ENCODE results near the gene SNTG2. TPM values are rescaled to one million over a fixed set of nuclear protein-coding genes. Genes with fewer than 3 reads are reported as not detected.

SNTG2 gene
- total RNA-seq, 2 experiments from 2014 or later = not detected

DNA sequence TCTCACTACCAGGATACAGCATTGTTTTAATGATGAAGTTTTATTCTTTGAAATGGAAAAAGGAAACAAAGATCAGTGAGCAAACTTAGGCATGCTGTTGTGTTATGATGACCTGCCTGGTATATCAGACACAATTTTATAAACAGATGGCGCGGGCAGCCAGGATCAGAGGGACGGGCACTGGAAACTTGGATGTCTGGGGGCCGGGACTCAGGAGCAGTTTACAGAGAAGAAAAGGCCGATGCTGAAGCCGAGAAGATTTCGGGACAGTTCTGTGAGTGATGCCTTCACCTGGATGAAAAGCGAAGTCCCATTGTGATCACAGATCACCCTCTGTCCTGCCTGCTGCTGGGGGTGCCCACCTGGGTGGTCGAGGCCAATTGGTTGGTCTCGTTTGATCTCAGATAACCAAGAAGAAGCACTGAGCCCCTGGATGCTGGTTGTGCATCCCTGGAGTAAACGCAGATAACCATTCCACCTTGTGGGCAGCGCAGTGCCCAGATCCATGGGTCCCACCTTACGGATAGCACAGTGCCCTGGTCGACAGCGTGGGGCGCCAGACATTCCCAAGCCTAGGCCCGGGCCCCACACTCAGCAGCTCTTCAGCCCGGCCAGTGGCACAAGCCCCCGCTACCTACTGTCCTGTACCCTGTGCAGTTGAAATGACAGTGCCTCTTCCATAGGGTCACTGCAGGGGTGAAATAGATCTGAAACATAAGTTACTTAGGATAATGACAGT, 279.7 kb downstream of the SNTG2 start:
- no peaks in the 10 kb centered on the region for H4K20me1 ChIP-seq (ENCODE audit: insufficient read depth, low read length)
- no peak overlapping the region for H3K27ac ChIP-seq (ENCODE audit: low read depth, low read length, poor library complexity, severe bottlenecking)
- H3K9me3 ChIP-seq (ENCODE audit: low read length) = no peaks in the 10 kb centered on the region
- no peaks in the 10 kb centered on the region for H3K36me3 ChIP-seq (ENCODE audit: insufficient read depth, low read length)
- no peak for TF ChIP-seq EZH2phosphoT487 (IDR thresholded peaks at IDR 0.05; ENCODE audit: borderline replicate concordance, low read depth, low read length)
- TF ChIP-seq, protein P1, sequence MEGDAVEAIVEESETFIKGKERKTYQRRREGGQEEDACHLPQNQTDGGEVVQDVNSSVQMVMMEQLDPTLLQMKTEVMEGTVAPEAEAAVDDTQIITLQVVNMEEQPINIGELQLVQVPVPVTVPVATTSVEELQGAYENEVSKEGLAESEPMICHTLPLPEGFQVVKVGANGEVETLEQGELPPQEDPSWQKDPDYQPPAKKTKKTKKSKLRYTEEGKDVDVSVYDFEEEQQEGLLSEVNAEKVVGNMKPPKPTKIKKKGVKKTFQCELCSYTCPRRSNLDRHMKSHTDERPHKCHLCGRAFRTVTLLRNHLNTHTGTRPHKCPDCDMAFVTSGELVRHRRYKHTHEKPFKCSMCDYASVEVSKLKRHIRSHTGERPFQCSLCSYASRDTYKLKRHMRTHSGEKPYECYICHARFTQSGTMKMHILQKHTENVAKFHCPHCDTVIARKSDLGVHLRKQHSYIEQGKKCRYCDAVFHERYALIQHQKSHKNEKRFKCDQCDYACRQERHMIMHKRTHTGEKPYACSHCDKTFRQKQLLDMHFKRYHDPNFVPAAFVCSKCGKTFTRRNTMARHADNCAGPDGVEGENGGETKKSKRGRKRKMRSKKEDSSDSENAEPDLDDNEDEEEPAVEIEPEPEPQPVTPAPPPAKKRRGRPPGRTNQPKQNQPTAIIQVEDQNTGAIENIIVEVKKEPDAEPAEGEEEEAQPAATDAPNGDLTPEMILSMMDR (conservative IDR thresholded peaks at IDR 0.05; ENCODE audit: low read length) = no peak
- H2AFZ ChIP-seq (ENCODE audit: low read length) = no peak overlapping the region
- intact Hi-C loops (cut with micrococcal nuclease; ENCODE audit: unreplicated experiment) = no loop called here
- ChIA-PET POLR2A (no interaction called here), CTCF (ENCODE audit: unreplicated experiment) (no interaction called here)
- H3K9me2 ChIP-seq (ENCODE audit: insufficient read depth, low read length) = no peaks in the 10 kb centered on the region
- no peaks in the 10 kb centered on the region for H3K79me2 ChIP-seq (ENCODE audit: insufficient read depth, low read depth, low read length)
- H3K4me1 ChIP-seq (ENCODE audit: insufficient read depth, low read length, poor library complexity, severe bottlenecking) = no peaks in the 10 kb centered on the region
- no peak overlapping the region for H3K4me2 ChIP-seq (ENCODE audit: low read length)
- no peak for DNase-seq (ENCODE audit: low spot score)
- BruUV-seq (replicated peaks) = no TSS peak
- H3K4me3 ChIP-seq (ENCODE audit: low read depth, low read length, poor library complexity, severe bottlenecking) = no peak overlapping the region

DNA sequence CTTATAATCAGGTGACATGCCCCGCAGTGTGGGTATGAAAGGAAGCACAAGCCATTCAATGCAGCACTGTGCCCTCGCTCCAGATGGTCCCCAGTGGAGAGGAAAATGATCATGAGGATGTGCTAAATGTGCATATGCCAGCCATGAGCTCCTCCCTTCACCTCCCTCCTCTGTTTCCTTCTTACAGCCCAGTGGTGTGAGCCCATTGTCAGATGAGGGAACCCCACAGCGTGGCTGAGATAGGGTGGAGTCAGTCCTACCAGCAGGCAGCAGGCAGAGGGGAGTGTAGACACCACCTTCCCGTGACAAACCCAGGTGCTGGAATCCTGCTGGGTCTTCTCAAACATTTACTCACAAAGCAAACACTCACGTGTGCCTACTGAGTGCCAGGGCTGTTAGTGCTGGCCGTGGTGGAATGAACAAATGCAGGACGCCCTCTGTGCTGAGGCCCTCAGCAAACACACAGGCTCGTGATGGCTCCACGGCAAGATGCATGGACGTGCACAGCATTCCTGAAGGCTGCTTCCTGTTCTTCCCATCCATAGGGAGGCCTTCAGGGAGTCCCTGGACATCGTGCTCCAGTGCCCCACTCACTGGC, 280.9 kb downstream of the SNTG2 start:
- no peak overlapping the region for H2AFZ ChIP-seq (ENCODE audit: low read length)
- H3K36me3 ChIP-seq (ENCODE audit: insufficient read depth, low read length) = no peaks in the 10 kb centered on the region
- no TSS peak for BruUV-seq (replicated peaks)
- H3K79me2 ChIP-seq (ENCODE audit: insufficient read depth, low read depth, low read length) = no peaks in the 10 kb centered on the region
- DNase-seq (ENCODE audit: low spot score) = no peak
- no peak overlapping the region for H3K4me2 ChIP-seq (ENCODE audit: low read length)
- no peaks in the 10 kb centered on the region for H3K4me1 ChIP-seq (ENCODE audit: insufficient read depth, low read length, poor library complexity, severe bottlenecking)
- H3K9me2 ChIP-seq (ENCODE audit: insufficient read depth, low read length) = no peaks in the 10 kb centered on the region
- intact Hi-C loops (cut with micrococcal nuclease; ENCODE audit: unreplicated experiment) = no loop called here
- ChIA-PET CTCF (ENCODE audit: unreplicated experiment) (no interaction called here), POLR2A (no interaction called here)
- H3K9me3 ChIP-seq (ENCODE audit: low read length) = no peaks in the 10 kb centered on the region
- H4K20me1 ChIP-seq (ENCODE audit: insufficient read depth, low read length) = no peaks in the 10 kb centered on the region
- H3K27ac ChIP-seq (ENCODE audit: low read depth, low read length, poor library complexity, severe bottlenecking) = no peak overlapping the region
- no peak overlapping the region for H3K4me3 ChIP-seq (ENCODE audit: low read depth, low read length, poor library complexity, severe bottlenecking)
- TF ChIP-seq, protein P1 (conservative IDR thresholded peaks at IDR 0.05; ENCODE audit: low read length) = no peak
- TF ChIP-seq EZH2phosphoT487 (IDR thresholded peaks at IDR 0.05; ENCODE audit: borderline replicate concordance, low read depth, low read length) = no peak

DNA sequence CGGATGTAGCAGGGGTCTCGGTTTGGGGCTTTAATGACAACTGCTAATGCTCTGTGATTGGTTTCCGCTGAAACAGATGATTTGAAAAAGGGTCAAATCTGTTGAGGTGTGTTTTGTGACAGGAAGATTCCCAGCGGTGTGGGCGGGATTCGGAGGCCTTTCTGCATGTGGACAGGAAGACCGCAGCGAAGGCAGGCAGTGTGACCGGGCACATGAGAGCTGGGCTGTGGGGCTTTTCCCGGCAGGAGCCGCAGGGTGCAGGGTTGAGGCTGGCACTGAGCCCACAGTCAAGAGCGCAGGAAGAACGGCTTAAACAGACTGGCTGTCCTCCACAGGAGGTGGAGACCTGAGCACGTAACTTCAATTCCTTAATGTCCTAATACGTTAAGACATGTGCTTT, 282.6 kb downstream of the SNTG2 start:
- H3K9me2 ChIP-seq (ENCODE audit: insufficient read depth, low read length) = no peaks in the 10 kb centered on the region
- H3K4me1 ChIP-seq (ENCODE audit: insufficient read depth, low read length, poor library complexity, severe bottlenecking) = no peaks in the 10 kb centered on the region
- no peak overlapping the region for H3K4me3 ChIP-seq (ENCODE audit: low read depth, low read length, poor library complexity, severe bottlenecking)
- no peak overlapping the region for H3K27ac ChIP-seq (ENCODE audit: low read depth, low read length, poor library complexity, severe bottlenecking)
- intact Hi-C loops (cut with micrococcal nuclease; ENCODE audit: unreplicated experiment) = no loop called here
- no peaks in the 10 kb centered on the region for H3K9me3 ChIP-seq (ENCODE audit: low read length)
- H3K4me2 ChIP-seq (ENCODE audit: low read length) = no peak overlapping the region
- CTCF ChIA-PET (ENCODE audit: unreplicated experiment) = no interaction called here
- TF ChIP-seq, protein P1 (conservative IDR thresholded peaks at IDR 0.05; ENCODE audit: low read length) = no peak
- no peak for TF ChIP-seq EZH2phosphoT487 (IDR thresholded peaks at IDR 0.05; ENCODE audit: borderline replicate concordance, low read depth, low read length)
- H3K79me2 ChIP-seq (ENCODE audit: insufficient read depth, low read depth, low read length) = no peaks in the 10 kb centered on the region
- no peak overlapping the region for H2AFZ ChIP-seq (ENCODE audit: low read length)
- H3K36me3 ChIP-seq (ENCODE audit: insufficient read depth, low read length) = no peaks in the 10 kb centered on the region
- H4K20me1 ChIP-seq (ENCODE audit: insufficient read depth, low read length) = no peaks in the 10 kb centered on the region
- DNase-seq (ENCODE audit: low spot score) = no peak
- no TSS peak for BruUV-seq (replicated peaks)
- POLR2A ChIA-PET = no interaction called here
